RWPE2 (cell line): ENCODE measurements around the gene B4GALT3.

Experiments used
- ATAC-seq: fragments of 200-7000 bp; cut with Tn5 transposase; 3 replicates; pipeline ENCODE4 v1.9.1; 2021; ENCODE audit warnings: low read depth
- DNase-seq: peaks from one replicate; pipeline ENCODE4 v3.0.0-alpha.2; 2020; ENCODE audit warnings: low spot score
- H3K27ac ChIP-seq: fragments of 450-650 bp; 2 replicates; pipeline ENCODE4 v1.5.1; 2017; ENCODE audit warnings: mild to moderate bottlenecking; ENCODE audit not compliant: poor library complexity, severe bottlenecking
- H3K27me3 ChIP-seq: fragments of 250-450 bp; sonication (Bioruptor Pico); 2 replicates; pipeline ENCODE4 v1.5.1; 2021; ENCODE audit warnings: mild to moderate bottlenecking, moderate library complexity; ENCODE audit not compliant: insufficient read depth, poor library complexity, severe bottlenecking
- H3K36me3 ChIP-seq: fragments of 250-450 bp; sonication (Bioruptor Pico); 2 replicates; pipeline ENCODE4 v1.5.1; 2020; ENCODE audit warnings: low read depth, mild to moderate bottlenecking, moderate library complexity
- H3K4me1 ChIP-seq: fragments of 250-450 bp; sonication (Bioruptor Pico); 2 replicates; pipeline ENCODE4 v1.5.1; 2021; ENCODE audit warnings: mild to moderate bottlenecking, moderate library complexity; ENCODE audit not compliant: insufficient read depth, poor library complexity, severe bottlenecking
- H3K4me3 ChIP-seq: fragments of 250-450 bp; sonication (Bioruptor Pico); 2 replicates; pipeline ENCODE4 v1.5.1; 2021; ENCODE audit warnings: mild to moderate bottlenecking, moderate library complexity; ENCODE audit not compliant: severe bottlenecking
- H3K9me3 ChIP-seq: fragments of 250-450 bp; sonication (Bioruptor Pico); 2 replicates; pipeline ENCODE4 v1.5.1; 2021; ENCODE audit warnings: mild to moderate bottlenecking, moderate library complexity; ENCODE audit not compliant: severe bottlenecking
- TF ChIP-seq, protein P1 (sequence below): fragments of 450-650 bp; IDR thresholded peaks from one replicate; pipeline ENCODE4 v1.5.1; 2017; ENCODE audit warnings: mild to moderate bottlenecking, moderate library complexity; ENCODE audit not compliant: poor library complexity, severe bottlenecking

B4GALT3 gene

GRCh38 chr1:161153176-161153575 lies 24.1 kb downstream of the B4GALT3 start:
- Histone ChIP-seq H3K27ac (peak overlapping the region; percentile 86), H3K36me3 (no peaks in the 10 kb centered on the region; the same call in 1 of the 2 replicates), H3K9me3 (no peaks in the 10 kb centered on the region), H3K4me1 (no peaks in the 10 kb centered on the region), H3K4me3 (peak overlapping the region; percentile 64), H3K27me3 (no peaks in the 10 kb centered on the region)
- DNase-seq (no peak), ATAC-seq (no peak)
- TF ChIP-seq, protein P1, sequence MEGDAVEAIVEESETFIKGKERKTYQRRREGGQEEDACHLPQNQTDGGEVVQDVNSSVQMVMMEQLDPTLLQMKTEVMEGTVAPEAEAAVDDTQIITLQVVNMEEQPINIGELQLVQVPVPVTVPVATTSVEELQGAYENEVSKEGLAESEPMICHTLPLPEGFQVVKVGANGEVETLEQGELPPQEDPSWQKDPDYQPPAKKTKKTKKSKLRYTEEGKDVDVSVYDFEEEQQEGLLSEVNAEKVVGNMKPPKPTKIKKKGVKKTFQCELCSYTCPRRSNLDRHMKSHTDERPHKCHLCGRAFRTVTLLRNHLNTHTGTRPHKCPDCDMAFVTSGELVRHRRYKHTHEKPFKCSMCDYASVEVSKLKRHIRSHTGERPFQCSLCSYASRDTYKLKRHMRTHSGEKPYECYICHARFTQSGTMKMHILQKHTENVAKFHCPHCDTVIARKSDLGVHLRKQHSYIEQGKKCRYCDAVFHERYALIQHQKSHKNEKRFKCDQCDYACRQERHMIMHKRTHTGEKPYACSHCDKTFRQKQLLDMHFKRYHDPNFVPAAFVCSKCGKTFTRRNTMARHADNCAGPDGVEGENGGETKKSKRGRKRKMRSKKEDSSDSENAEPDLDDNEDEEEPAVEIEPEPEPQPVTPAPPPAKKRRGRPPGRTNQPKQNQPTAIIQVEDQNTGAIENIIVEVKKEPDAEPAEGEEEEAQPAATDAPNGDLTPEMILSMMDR = no peak

GRCh38 chr1:161145832-161146231 lies 31.5 kb downstream of the B4GALT3 start:
- TF ChIP-seq, protein P1 = no peak
- no peaks in the 10 kb centered on the region for H3K9me3 ChIP-seq
- H3K36me3 ChIP-seq = no peaks in the 10 kb centered on the region
- H3K4me1 ChIP-seq = no peaks in the 10 kb centered on the region
- no peaks in the 10 kb centered on the region for H3K27me3 ChIP-seq
- ATAC-seq (no peak), DNase-seq (no peak)
- H3K27ac ChIP-seq = no peak overlapping the region
- no peak overlapping the region for H3K4me3 ChIP-seq

GRCh38 chr1:161140755-161141400 lies 36.4 kb downstream of the B4GALT3 start:
- Histone ChIP-seq H3K4me3 (no peak overlapping the region), H3K36me3 (no peaks in the 10 kb centered on the region), H3K27me3 (no peaks in the 10 kb centered on the region), H3K27ac (no peak overlapping the region), H3K9me3 (no peaks in the 10 kb centered on the region), H3K4me1 (no peaks in the 10 kb centered on the region)
- TF ChIP-seq, protein P1 = no peak
- DNase-seq (no peak), ATAC-seq (no peak)

DNA sequence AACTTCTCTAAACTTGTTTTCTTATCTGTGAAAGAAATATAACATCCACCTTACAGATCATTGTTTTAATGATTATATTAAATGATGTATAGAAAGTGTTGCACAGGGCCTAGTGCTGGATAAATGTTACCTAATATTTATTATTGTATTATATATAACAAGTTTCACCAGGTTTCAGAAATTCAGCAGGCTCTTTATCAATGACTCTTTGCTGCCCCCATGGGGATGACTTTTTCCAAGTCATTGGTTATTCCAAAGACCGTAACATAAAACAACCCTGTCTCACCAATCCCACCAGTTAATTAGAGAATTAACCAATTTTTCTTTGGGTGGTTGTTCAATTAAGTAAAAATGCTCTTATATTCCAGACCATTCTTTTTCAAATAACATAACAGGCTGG lies 37.5 kb downstream of the B4GALT3 start:
- H3K9me3 ChIP-seq = no peaks in the 10 kb centered on the region
- H3K27me3 ChIP-seq = no peaks in the 10 kb centered on the region
- peak; percentile 58; the same call in 2 of the 3 replicates for ATAC-seq
- H3K27ac ChIP-seq = no peak overlapping the region
- TF ChIP-seq, protein P1 = peak; percentile 77
- H3K4me1 ChIP-seq = no peaks in the 10 kb centered on the region
- H3K4me3 ChIP-seq = no peak overlapping the region
- H3K36me3 ChIP-seq = no peaks in the 10 kb centered on the region
- no peak for DNase-seq

GRCh38 chr1:161138431-161138830 lies 38.9 kb downstream of the B4GALT3 start:
- Histone ChIP-seq H3K4me1 (peaks cover 4% of the 10 kb centered on the region), H3K27ac (no peak overlapping the region), H3K4me3 (no peak overlapping the region), H3K36me3 (no peaks in the 10 kb centered on the region), H3K9me3 (no peaks in the 10 kb centered on the region), H3K27me3 (no peaks in the 10 kb centered on the region)
- TF ChIP-seq, protein P1 = no peak
- DNase-seq (no peak), ATAC-seq (no peak)
